Amniotic stem cell (primary cell): ENCODE results near the gene KIRREL3.
A peak's percentile ranks its signal among the peaks of the same experiment; 100 is the strongest.

ENCODE experiments used
- DNase-seq: peaks from one replicate; lab custom pipeline; 2025; lab: John Stamatoyannopoulos, UW

Gene KIRREL3

DNA sequence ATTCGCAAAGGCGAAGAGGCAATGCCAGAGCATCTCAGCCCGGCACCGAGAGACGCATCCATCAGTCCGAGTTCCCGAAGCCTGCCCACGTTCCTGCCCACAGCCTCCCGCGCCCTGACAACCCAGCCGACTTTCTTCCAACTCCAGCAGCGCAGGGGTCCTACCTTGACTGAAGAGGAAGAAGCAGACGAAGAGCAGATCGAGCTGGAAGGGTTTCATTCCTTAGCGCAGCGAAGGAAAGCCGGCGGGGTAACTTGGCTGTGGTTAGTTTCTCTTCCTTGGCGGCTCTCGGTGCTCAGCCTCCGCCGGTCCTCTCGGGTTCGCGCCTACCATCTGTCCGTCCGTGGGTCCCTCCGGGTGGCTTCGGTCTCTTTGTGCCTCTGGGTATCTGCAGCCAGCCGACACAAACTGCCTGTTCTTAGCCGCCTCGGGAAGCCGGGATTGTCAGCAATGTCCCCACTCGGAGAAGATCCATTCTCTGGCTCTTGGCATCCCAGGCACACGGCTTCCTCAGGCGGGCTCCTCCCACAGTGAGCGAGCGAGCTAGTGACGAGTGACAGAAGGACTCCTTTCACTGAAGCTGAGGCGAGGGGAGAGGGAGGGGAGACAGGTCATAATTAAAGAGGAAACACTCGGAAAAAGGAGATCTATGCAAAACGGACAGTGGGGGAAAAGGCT is at the start of gene KIRREL3:
KIRREL3 (minus strand) TSS at position 480 of the 678 bp plus-strand sequence.
- peak; percentile 49 for DNase-seq

- DNase-seq = no peak
Observed at GRCh38 chr11:127050186-127050585, 49.6 kb upstream of the KIRREL3 start.

DNA sequence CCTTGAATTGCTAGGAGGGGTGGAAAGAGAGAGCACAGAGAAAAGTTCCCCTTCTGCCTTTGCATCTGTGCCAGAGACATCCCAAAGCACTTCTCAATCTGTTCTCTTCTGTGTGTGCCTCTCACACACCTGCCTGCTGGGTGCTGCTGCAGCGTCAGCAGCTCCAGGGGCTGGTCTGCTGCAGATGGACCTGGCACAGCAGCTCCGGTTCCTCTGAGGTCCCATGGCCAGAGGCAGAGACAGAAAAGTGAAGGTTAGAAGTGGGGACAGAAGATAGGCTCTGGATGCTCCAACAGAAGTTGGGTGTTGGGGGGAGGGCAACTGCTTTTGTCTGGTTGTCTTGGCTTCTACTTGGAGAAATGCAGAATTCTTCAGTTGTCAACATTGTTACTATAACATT is 48.9 kb upstream of the KIRREL3 start:
- DNase-seq = no peak

GRCh38 chr11:127044535-127044934 is 44.0 kb upstream of the KIRREL3 start:
- DNase-seq = no peak

DNA sequence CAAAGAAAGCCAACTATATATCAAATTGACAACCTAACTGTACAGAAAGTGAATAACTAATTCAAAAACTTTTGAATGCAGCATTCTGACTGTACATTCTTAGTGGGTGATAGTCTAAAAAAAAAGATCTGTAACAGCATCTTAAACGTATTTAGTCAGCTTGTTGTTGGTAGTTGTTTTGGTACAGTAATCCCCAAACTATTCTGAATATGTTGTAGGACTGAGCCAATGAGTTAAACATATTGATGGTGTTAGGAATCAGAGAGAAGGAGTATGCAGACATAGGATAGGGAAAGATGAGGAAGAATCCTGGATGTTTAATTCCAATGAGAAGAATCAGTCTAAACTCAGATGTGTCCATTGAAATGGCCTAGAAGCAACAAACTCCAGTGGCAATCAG is 41.9 kb upstream of the KIRREL3 start:
- peak; percentile 45 for DNase-seq

GRCh38 chr11:127039591-127039990 is 39.0 kb upstream of the KIRREL3 start:
- DNase-seq = no peak

- no peak for DNase-seq
Observed at GRCh38 chr11:127037596-127037995, 37.0 kb upstream of the KIRREL3 start.

DNA sequence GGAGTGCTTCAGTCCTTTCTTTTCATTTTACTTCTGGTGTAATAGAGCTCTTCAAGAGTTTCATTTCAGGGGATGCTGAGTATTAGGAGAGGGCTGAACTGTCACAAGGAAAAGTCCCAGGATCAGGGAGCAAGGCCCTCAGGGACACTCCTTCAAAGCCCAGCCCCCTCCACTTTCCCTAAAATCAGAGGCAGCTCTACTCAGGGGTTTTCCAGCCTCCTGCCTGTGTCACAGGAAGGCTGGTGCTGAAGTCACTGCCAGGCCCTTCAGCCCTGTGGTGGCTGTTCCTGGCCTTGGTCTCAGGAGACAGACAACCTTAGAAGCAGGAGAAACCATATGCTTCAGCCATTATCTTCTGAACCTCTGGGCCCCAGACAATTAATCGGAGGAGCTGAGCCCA is 36.4 kb upstream of the KIRREL3 start:
- no peak for DNase-seq

DNA sequence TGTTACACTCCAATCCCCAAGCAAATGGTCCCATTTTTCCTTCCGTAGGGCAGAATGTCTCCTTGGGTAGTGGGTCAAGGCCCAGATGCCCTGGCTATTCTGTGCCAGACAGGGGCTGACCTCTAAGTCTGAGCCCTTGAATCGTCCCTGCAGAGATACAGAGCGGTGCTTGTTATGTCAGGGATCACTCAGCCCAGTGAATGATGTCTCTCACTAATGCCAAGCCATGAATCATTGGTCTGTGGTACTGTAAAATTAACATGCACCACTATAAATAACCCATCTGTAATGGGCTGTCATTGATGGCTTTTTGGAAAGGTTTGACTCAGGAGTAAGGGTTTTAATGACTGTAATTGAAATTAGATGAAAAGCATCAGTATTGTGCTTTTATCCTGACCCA is 35.3 kb upstream of the KIRREL3 start:
- no peak for DNase-seq

GRCh38 chr11:127034973-127035372 is 34.4 kb upstream of the KIRREL3 start:
- no peak for DNase-seq

GRCh38 chr11:127028648-127029047 is 28.1 kb upstream of the KIRREL3 start:
- DNase-seq = no peak

- no peak for DNase-seq
Observed at GRCh38 chr11:127027789-127028188, 27.2 kb upstream of the KIRREL3 start.

DNA sequence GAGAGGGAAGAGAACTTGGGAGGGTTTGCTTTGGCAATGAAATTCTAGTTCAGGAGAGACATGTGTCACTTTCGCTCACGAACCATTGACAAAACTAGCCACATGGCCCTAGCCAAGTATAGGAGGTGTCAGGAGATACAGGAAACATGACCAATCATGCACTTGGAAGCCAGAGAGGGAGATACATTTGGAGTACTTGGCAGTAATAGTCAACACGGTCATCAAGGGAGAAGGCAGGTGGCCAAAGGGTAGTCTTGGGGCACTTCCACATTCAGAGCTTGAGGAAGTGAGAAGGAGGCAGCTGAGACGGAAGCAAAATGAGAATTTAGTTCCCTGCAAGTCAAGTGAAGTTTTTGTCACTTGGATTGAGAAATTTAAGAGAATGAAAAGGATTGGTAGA is 26.4 kb upstream of the KIRREL3 start:
- no peak for DNase-seq

GRCh38 chr11:127023991-127024390 is 23.4 kb upstream of the KIRREL3 start:
- no peak for DNase-seq

- no peak for DNase-seq
Observed at GRCh38 chr11:127018683-127019279, 18.2 kb upstream of the KIRREL3 start.

DNA sequence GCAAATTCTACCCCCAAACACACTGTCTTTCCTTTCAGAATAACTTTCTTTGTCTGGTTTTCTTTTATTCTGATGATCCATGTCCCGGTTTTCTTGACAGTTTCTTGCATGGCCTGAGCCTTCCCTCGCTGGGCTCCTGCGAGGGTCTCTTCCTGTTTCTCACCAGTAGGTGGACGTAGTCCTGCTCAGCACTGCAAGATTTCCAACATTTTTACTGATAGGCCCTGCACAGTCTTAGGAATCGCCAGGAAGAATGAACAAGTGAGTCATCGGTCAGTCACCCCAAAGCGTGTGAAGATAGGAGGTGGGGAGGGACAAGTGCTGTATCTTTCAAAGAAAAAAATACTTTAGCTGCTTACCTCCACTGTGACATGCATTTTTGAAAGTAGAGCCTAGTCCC is 16.9 kb upstream of the KIRREL3 start:
- peak; percentile 78 for DNase-seq

- DNase-seq = no peak
Observed at GRCh38 chr11:127013550-127013949, 13.0 kb upstream of the KIRREL3 start.

DNA sequence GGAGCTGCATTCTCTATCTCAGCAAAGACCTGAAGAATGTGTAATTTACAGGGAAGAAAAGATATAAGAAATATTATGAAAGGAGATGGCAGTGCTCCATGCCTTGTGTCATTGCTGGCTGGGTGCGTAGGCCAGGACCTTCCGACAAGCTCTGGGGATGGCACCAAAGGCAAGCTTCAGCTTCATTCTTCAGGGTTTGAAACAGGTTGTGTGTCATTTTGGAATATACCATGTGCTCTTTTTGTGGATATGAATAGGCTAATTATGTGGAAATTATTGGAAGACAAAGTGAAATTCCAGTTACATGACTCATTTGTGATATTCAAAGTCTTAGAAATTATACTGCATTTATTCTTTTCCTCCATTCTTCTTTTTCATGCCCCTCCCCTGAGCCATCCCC is 5.7 kb upstream of the KIRREL3 start:
- DNase-seq = no peak

GRCh38 chr11:127003260-127003981 is 2.9 kb upstream of the KIRREL3 start:
- peak; percentile 47 for DNase-seq

GRCh38 chr11:127002669-127003259 is 2.2 kb upstream of the KIRREL3 start:
- DNase-seq = no peak

DNA sequence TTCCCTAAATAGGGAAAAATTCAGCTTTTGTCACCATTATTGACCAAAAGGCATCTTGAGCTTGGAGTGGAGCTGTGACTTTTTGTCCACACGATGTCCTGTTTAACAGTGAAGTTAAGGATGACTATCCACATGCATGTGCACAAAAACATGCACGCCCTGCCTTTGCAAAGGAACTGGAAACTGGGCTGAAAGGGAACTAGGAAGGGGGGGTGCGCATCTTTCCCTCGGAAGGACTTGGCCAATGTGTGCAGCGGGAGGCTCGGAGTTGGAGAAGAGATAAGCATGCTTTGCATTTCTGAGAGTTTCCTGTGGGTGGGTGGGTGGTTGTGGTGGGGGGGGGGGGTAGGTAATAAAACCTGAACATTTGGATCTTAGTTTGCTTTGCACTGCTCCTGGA is 411 bp upstream of the KIRREL3 start:
- DNase-seq = no peak

DNA sequence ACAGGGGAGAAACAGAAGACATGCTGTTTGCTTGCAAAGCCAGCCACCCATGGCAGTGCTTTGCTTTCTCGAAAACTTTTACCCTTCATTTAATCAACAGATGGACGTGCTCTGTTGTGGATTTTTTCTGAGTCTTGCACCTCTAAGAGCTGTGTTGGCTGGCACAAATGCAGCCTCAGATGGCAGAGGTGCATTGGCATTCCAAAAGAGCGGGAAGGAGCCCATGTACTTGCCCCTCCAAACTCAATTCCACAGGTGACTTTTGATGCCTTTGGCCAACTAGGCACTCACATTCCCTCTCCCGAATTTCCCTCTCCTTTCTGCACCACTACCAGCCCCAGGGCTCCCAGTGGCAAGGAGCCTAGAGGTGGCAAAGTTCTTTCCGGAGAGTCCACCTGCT is 1.2 kb downstream of the KIRREL3 start:
- DNase-seq = no peak

- no peak for DNase-seq
Observed at GRCh38 chr11:126997641-126998040, 2.9 kb downstream of the KIRREL3 start.
